IPS-NIHi7 (cell line): ENCODE measurements around the gene NRF1.
A peak's percentile ranks its signal among the peaks of the same experiment; 100 is the strongest.

Experiments used
- DNase-seq: peaks from one replicate; pipeline ENCODE4 v3.0.0; 2012; ENCODE audit warnings: mixed read lengths; ENCODE audit errors: extremely low spot score

Gene NRF1

GRCh38 chr7:129680400-129680799 lies 68.9 kb downstream of the NRF1 start:
- DNase-seq: no peak

GRCh38 chr7:129684777-129685176 lies 73.3 kb downstream of the NRF1 start:
- peak; percentile 29 for DNase-seq

GRCh38 chr7:129686063-129686462 lies 74.5 kb downstream of the NRF1 start:
- no peak for DNase-seq

- no peak for DNase-seq
Observed at GRCh38 chr7:129688503-129689222, 77.1 kb downstream of the NRF1 start.

GRCh38 chr7:129689995-129690581 lies 78.6 kb downstream of the NRF1 start:
- no peak for DNase-seq

DNA sequence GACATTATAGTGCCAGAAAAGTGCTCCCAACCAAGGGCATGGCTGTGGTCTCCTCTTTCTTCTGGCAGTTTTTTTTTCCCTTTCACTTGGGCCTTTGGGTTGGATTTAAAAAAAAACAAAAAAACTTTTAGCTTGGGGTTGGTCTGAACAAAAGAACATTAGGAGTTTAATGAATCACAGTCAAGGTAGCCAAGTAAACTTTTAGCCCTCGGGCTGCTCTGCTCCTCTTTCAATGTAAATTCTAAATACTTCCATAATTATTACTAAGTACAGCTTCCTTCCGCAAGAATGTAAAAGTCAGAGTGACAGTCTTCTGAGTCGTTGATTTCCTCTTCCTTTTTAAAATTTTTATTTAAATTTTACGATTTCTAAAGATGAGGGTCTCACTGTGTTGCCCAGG lies 79.2 kb downstream of the NRF1 start:
- no peak for DNase-seq

DNA sequence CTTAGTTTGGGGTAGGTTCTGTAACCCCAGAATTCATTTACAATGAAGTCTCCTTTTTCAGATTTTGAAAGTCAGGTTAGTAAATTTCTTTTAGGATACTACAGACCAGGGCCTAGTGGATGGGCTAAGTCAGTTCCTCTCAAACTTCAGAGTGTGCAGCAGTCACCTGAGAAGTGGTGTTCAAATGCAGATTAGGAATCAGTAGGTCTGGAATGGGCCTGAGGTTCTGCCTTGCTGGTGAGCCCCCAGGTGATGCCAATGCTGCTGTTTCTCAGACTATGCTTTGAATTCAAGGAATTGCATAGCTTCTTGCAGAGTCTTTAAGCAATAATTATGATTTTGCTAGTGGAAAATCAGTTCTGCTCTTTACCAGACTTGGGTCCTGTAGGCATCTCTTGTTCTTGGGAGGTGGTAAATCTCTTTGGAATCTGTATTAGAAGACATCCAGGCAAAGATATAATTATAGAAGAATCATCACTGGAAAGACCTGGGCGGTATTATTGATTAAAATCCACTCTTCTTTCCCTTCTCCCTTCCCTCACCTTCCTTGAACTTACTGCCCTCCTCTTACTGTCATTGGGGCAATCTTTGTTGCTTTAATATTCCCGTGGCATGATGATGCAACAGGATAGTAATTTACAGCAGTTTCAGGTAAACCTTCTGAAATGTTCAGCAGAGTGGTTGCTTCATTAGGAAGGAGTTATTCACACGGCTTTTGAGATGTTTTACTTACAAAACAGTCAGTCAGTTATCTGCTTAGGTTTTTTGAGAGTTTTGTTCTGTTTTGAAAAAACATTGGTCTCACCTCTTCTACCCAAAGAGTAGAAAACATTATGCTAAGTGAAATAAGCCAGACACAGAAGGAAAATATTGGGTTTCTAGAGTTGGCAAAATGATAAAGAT lies 87.2 kb downstream of the NRF1 start:
- DNase-seq: peak; percentile 28

GRCh38 chr7:129702316-129702715 lies 90.8 kb downstream of the NRF1 start:
- DNase-seq: no peak

- no peak for DNase-seq
Observed at GRCh38 chr7:129702761-129703338, 91.3 kb downstream of the NRF1 start.

- no peak for DNase-seq
Observed at GRCh38 chr7:129703751-129704150, 92.2 kb downstream of the NRF1 start.

DNA sequence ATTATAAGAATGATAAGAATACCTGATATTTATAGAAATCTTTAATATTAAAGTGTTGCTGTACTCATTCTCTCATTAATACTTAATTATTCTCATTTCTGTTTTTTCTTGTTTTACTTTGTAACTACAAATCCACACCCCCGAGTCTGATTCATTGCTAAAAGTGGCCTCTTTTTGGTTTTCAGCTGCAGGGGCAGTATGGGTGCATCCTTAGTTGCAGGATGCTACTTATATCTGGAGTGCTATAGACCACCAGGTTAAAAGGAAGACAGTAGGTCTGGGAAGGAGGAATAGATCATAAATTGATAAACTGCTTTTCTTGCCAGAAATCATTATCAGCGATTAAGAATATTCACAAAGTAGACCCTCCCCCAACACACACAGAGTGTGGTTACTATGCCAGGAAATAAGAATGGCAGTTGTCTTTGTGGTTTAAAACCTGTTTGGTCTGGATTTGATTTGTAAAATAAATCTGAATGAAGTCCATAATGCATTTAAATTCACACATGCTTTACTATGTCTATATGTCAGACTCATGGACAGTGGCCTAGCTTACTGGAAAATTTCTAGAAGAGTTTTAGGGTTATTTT lies 96.5 kb downstream of the NRF1 start:
- DNase-seq: no peak

GRCh38 chr7:129713544-129713943 lies 102.0 kb downstream of the NRF1 start:
- DNase-seq: no peak

- DNase-seq: no peak
Observed at GRCh38 chr7:129714514-129715063, 103.1 kb downstream of the NRF1 start.

DNA sequence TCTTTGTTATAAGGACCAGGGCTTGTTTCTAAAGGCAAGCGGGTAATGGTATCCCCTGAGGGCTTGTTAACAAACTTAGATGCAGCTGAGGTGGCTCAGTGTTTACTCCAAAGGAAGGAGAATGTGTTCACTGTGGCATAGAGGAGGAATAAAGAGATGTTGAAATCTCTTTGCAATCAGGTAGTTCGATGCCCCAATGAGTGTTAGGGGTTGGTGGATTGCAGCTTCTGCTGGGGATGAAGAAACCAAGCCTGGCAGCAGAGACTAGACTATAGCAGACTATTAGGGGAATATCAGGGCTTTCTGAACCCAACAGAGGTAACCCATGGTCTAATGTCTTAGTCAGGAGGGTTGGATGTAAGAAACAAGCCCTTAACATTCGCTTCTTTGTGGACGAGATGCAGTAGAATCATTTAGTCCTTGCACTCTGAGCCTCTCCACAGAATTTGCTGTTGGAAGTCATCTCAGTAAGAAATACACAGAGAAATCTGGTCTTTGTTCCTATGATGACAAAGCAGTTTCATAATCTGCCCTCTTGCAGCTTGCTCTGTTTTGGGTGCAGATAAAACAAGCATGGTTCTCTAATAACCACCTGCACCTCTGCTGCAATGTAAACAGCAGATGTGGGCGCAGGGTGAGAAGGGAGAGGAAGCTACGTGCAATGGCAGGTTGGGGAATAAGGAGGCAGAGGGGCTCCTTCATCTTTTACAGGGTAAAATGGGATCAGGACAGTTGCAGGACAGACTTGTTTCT lies 108.6 kb downstream of the NRF1 start:
- no peak for DNase-seq

GRCh38 chr7:129721068-129721467 lies 109.5 kb downstream of the NRF1 start:
- DNase-seq: no peak

- no peak for DNase-seq
Observed at GRCh38 chr7:129723679-129724078, 112.2 kb downstream of the NRF1 start.

GRCh38 chr7:129724796-129725195 lies 113.3 kb downstream of the NRF1 start:
- no peak for DNase-seq

DNA sequence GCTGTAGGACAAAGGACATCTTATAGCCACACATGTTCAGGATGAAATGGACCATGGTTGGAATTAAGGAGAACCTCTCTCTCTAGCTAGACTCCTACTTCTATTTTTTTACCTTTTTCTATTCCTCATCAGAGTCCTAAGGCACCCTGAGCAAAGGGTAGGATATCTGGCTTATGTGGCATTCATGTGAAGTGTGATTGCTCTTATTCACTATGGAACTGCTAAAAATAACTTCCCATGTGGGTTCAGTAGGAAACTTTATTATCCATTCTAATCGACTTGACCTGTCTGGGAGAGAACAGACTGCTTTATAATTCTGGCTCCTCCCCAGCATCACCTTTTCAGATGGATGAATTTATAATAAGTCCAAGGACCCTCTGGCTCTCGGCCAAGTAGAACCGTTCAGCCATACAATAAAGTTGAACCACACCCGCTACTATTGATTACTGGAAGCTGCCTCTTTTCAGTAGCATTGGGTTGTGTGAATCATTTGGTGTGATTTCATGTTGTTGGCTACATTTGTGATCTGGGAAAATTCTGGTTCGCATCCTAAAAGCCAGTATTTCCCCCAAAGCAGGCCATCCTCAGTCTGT lies 117.5 kb downstream of the NRF1 start:
- DNase-seq: no peak

GRCh38 chr7:129729511-129729910 lies 118.0 kb downstream of the NRF1 start:
- DNase-seq: no peak

- no peak for DNase-seq
Observed at GRCh38 chr7:129730159-129730558, 118.6 kb downstream of the NRF1 start.
